ENCODE data around the gene MROH2B.

MROH2B gene

GRCh38 chr5:40984884-40985283 lies 86.3 kb downstream of the MROH2B start:
- Histone ChIP-seq H3K4me1 (ENCODE audit: control insufficient read depth in 1 of 2, insufficient read depth in 1 of 2, low read depth in 1 of 2, low read length in 1 of 2) (no peaks in the 10 kb centered on the region), H3K27me3 (no peaks in the 10 kb centered on the region), H3K9me3 (no peaks in the 10 kb centered on the region), H3K27ac (no peak overlapping the region), H3K4me3 (ENCODE audit: low read depth in 1 of 2, low read length in 1 of 2) (no peak overlapping the region), H3K36me3 (no peaks in the 10 kb centered on the region)
- TF ChIP-seq CTCF (IDR thresholded peaks at IDR 0.05), result no peak

GRCh38 chr5:40983781-40984180 lies 87.4 kb downstream of the MROH2B start:
- TF ChIP-seq CTCF (IDR thresholded peaks at IDR 0.05), result no peak
- no peaks in the 10 kb centered on the region for H3K27me3 ChIP-seq

GRCh38 chr5:40981420-40981819 lies 89.7 kb downstream of the MROH2B start:
- H3K4me1 ChIP-seq (ENCODE audit: control insufficient read depth in 1 of 2, insufficient read depth in 1 of 2, low read depth in 1 of 2, low read length in 1 of 2), result no peaks in the 10 kb centered on the region
- H3K27me3 ChIP-seq, result no peaks in the 10 kb centered on the region
- H3K4me3 ChIP-seq (ENCODE audit: low read depth in 1 of 2, low read length in 1 of 2), result no peak overlapping the region
- no peaks in the 10 kb centered on the region for H3K36me3 ChIP-seq
- no peaks in the 10 kb centered on the region for H3K9me3 ChIP-seq
- TF ChIP-seq CTCF (IDR thresholded peaks at IDR 0.05), result no peak
- H3K27ac ChIP-seq, result no peak overlapping the region

More at GRCh38 chr5:40983781-40984180, 87.4 kb downstream of the MROH2B start:
- Histone ChIP-seq H3K9me3 (no peaks in the 10 kb centered on the region), H3K27ac (no peak overlapping the region), H3K4me3 (ENCODE audit: low read depth in 1 of 2, low read length in 1 of 2) (no peak overlapping the region), H3K4me1 (ENCODE audit: control insufficient read depth in 1 of 2, insufficient read depth in 1 of 2, low read depth in 1 of 2, low read length in 1 of 2) (no peaks in the 10 kb centered on the region), H3K36me3 (no peaks in the 10 kb centered on the region)

- Histone ChIP-seq H3K9me3 (no peaks in the 10 kb centered on the region), H3K36me3 (no peaks in the 10 kb centered on the region), H3K4me3 (ENCODE audit: low read depth in 1 of 2, low read length in 1 of 2) (no peak overlapping the region), H3K27ac (no peak overlapping the region), H3K27me3 (no peaks in the 10 kb centered on the region), H3K4me1 (ENCODE audit: control insufficient read depth in 1 of 2, insufficient read depth in 1 of 2, low read depth in 1 of 2, low read length in 1 of 2) (no peaks in the 10 kb centered on the region)
- no peak for TF ChIP-seq CTCF (IDR thresholded peaks at IDR 0.05)
These were observed 94.3 kb downstream of the MROH2B start for GRCh38 chr5:40976836-40977235.

GRCh38 chr5:40976041-40976440 lies 95.1 kb downstream of the MROH2B start:
- Histone ChIP-seq H3K27me3 (no peaks in the 10 kb centered on the region), H3K9me3 (no peaks in the 10 kb centered on the region), H3K27ac (no peak overlapping the region), H3K36me3 (no peaks in the 10 kb centered on the region), H3K4me1 (ENCODE audit: control insufficient read depth in 1 of 2, insufficient read depth in 1 of 2, low read depth in 1 of 2, low read length in 1 of 2) (no peaks in the 10 kb centered on the region), H3K4me3 (ENCODE audit: low read depth in 1 of 2, low read length in 1 of 2) (no peak overlapping the region)
- TF ChIP-seq CTCF (IDR thresholded peaks at IDR 0.05), result no peak
